Epithelial cell of proximal tubule (primary cell): Measurements from ENCODE around the gene RAPGEFL1. TPM values are rescaled to one million over a fixed set of nuclear protein-coding genes. Genes with fewer than 3 reads are reported as not detected.

ENCODE experiments used
- DNase-seq: peaks from one replicate; pipeline ENCODE4 v3.0.0-alpha.2; 2011; ENCODE audit warnings: low read depth
- H3K4me3 ChIP-seq: 2 replicates; pipeline ENCODE4 v1.5.1; 2011; ENCODE audit warnings: low read depth, mild to moderate bottlenecking, low read length
- CTCF ChIP-seq: conservative IDR thresholded peaks from 2 replicates; pipeline ENCODE4 v1.5.1; 2012; ENCODE audit warnings: low read depth, mild to moderate bottlenecking, low read length
- total RNA-seq: library from RNA; depleted of rRNA; stranded (reverse); fragments of >200 nt; gene quantifications from 2 replicates; pipeline ENCODE4 v1.2.3, GENCODE V29; 2015

RAPGEFL1 gene
- total RNA-seq, 1 donor from 2014 or later: 2.8 TPM

DNA sequence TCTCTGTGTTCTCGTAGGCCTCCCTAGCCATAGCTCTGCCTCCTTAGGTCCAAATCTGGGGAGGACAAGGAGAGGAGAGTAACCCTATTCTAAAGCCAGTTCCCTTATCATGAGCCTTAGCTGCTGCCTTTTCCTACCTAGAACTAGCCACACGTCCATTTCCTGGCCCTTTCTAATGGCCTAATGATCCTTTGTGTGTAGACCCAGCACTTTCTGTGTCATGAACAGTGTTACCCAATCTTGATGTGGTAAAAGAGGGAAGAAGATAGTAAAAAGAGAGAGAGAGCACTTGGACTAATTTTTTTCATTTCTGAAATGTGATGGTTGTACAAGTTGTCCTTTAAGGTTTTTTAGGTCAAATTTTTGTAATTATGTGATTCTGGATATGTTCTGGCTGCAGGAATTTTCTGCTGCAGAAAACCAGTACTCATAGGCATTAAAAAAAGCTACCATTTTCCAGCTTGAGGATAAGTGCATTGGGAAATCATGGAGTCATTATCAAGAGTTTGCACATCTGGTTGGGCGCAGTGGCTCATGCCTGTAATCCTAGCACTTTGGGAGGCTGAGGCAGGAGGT lies 18.7 kb upstream of the RAPGEFL1 start:
- no peak for TF ChIP-seq CTCF
- H3K4me3 ChIP-seq: no peak overlapping the region
- no peak for DNase-seq

DNA sequence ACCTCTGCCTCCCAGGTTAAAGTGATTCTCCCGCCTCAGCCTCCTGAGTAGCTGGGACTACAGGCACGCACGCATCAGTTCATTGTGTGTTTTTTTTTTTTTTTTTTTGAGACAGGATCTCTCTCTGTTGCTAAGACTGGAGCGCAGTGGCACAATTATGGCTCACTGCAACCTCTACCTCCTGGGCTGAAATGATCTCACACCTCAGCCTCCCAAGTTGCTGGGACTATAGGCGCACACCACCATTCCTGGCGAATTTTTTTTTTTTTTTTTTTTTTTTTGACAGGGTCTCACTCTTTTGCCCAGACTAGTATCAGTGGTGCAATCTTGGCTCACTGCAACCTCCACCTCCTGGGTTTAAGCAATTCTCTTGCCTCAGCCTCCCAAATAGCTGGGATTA lies 17.8 kb upstream of the RAPGEFL1 start:
- H3K4me3 ChIP-seq: no peak overlapping the region
- no peak for TF ChIP-seq CTCF
- DNase-seq: no peak

DNA sequence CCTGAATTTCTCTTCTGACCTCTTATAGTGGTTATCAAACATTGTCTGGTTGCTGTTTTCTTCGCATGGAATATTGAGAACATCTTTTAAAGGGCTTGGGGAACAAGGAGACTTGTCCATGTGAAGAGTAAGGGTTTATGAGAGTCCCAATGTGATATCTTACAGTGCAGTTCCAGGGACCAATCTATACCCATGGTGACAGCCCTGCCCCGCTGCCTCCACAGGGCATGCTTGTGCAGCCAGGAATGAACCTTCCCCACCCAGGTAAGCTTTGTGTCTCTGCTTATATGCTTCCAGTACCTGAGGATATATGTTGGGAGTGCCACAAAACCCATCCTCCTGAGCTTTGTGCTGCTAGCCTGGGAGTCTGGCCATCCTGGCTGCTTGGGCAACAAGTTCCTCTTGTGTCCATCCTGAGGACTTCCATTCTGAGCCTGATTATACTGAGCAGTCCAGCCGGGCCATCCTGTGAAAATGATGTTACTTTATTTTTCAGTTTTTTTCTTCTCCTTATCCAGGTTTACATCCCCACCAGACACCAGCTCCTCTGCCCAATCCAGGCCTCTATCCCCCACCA lies 9.5 kb upstream of the RAPGEFL1 start:
- no peak for TF ChIP-seq CTCF

DNA sequence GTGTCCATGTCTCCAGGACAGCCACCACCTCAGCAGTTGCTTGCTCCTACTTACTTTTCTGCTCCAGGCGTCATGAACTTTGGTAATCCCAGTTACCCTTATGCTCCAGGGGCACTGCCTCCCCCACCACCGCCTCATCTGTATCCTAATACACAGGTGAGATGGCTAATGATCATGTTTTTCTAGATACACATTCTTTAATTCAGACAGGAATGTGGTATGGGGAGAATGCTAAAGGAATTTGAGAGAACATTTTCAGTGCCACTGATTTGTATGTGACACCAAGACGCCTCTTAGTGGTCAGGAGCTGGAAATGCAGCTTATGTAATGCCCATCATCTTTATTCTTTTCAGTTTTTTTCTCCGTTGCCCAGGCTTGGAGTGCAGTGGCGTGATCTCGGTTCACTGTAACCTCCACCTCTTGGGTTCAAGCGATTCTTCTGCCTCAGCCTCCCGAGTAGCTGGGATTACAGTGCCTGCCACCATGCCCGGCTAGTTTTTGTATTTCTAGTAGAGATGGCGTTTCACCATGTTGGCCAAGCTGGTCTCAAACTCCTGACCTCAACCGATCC lies 8.9 kb upstream of the RAPGEFL1 start:
- TF ChIP-seq CTCF: peak; percentile 72
- peak; percentile 64 for DNase-seq
- no peak overlapping the region for H3K4me3 ChIP-seq

More for the DNA sequence above, 9.5 kb upstream of the RAPGEFL1 start:
- H3K4me3 ChIP-seq: no peak overlapping the region
- no peak for DNase-seq

- TF ChIP-seq CTCF: no peak
- no peak for DNase-seq
- no peak overlapping the region for H3K4me3 ChIP-seq
Observed at GRCh38 chr17:40170325-40170724, 6.9 kb upstream of the RAPGEFL1 start.

GRCh38 chr17:40171750-40172149 lies 5.5 kb upstream of the RAPGEFL1 start:
- H3K4me3 ChIP-seq: no peak overlapping the region
- TF ChIP-seq CTCF: no peak
- no peak for DNase-seq
